Measurements from ENCODE around the gene TRERF1. TPM values are rescaled to one million over a fixed set of nuclear protein-coding genes. Genes with fewer than 3 reads are reported as not detected.

The TRERF1 gene
- polyA plus RNA-seq, 1 experiment, result 3.5 TPM

DNA sequence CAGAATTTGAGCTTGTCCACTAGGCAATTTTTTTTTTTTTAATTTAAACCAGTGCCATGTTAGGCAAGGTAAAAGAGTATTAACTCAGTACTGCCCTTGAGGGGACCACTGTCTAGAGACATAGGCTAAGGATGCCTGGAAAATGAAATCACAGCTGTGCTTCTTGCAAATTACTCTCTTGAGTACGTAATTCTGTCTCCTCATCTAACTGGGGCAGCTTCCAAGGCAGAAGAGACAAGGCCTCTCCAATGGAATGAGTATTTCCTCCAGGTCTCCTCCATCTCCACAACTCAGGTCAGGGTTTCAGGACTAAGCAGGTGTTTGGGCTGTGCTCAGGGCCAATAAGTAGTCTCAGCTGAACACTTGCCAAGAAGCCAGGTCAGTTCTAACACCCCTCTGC lies 200.2 kb downstream of the TRERF1 start:
- peak; percentile 20 for DNase-seq (ENCODE audit: low read depth)
- peaks cover 12% of the 10 kb centered on the region for H3K36me3 ChIP-seq (ENCODE audit: control insufficient read depth, insufficient read depth, low read length)
- POLR2A ChIA-PET, result no interaction called here
- TF ChIP-seq CTCF (IDR thresholded peaks at IDR 0.05; ENCODE audit: insufficient read depth, low read depth, low read length), result no peak
- CTCF ChIA-PET, result interaction anchor here (0.8 to 1.3 kb wide), 3 partner anchors 12 to 300 kb away, joined by 3 to 5 read pairs (median 3); no protein-coding TSS in a partner anchor
- no peaks in the 10 kb centered on the region for H3K27me3 ChIP-seq (ENCODE audit: control insufficient read depth, insufficient read depth, low read length)
- H3K4me3 ChIP-seq (ENCODE audit: low read depth, low read length), result no peak overlapping the region

DNA sequence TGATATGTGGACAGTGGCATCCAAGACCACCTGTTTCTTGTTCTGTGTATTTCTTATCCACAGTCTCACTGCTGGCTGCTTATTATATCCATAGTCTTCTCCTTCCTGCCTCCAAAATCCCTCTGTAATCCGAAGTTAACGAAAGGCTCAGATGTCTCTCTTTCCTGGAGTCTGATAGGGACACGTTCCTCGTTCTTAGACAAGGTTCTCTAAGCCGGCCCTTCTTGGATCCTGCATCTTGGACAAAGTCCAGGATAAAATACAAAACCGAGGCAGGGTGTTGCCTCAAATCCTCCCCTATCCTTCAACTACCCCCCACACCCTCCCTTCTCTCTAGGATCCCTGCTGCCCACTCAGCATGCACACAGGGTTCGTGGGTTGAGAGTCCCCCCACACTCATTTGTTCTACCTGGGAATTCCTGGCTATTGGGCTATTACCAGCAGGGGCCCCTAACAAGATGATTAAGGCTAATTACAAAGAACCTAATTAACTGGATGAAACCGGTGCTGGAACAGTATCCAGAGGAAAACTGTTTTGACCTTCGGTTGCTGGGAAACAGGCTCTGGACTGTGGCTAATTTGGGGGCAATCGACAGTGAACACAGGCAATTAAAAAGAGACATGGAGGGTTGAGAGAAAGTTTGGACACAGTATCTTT lies 201.3 kb downstream of the TRERF1 start:
- Histone ChIP-seq H3K4me3 (ENCODE audit: low read depth, low read length) (no peak overlapping the region), H3K36me3 (ENCODE audit: control insufficient read depth, insufficient read depth, low read length) (peaks cover 12% of the 10 kb centered on the region), H3K27me3 (ENCODE audit: control insufficient read depth, insufficient read depth, low read length) (no peaks in the 10 kb centered on the region)
- CTCF ChIA-PET, result interaction anchor here (1.3 kb wide), 1 partner anchor 13 kb away, joined by 5 read pairs; no protein-coding TSS in a partner anchor
- POLR2A ChIA-PET, result no interaction called here
- no peak for DNase-seq (ENCODE audit: low read depth)
- TF ChIP-seq CTCF (IDR thresholded peaks at IDR 0.05; ENCODE audit: insufficient read depth, low read depth, low read length), result no peak

GRCh38 chr6:42249279-42249678 lies 202.4 kb downstream of the TRERF1 start:
- H3K36me3 ChIP-seq (ENCODE audit: control insufficient read depth, insufficient read depth, low read length), result peaks cover 13% of the 10 kb centered on the region
- CTCF ChIA-PET, result interaction anchor here (0.8 to 1.5 kb wide), 2 partner anchors 12 to 156 kb away, joined by 3 to 4 read pairs; no protein-coding TSS in a partner anchor
- no peak for TF ChIP-seq CTCF (IDR thresholded peaks at IDR 0.05; ENCODE audit: insufficient read depth, low read depth, low read length)
- POLR2A ChIA-PET, result no interaction called here
- H3K27me3 ChIP-seq (ENCODE audit: control insufficient read depth, insufficient read depth, low read length), result no peaks in the 10 kb centered on the region
- no peak for DNase-seq (ENCODE audit: low read depth)
- H3K4me3 ChIP-seq (ENCODE audit: low read depth, low read length), result no peak overlapping the region

DNA sequence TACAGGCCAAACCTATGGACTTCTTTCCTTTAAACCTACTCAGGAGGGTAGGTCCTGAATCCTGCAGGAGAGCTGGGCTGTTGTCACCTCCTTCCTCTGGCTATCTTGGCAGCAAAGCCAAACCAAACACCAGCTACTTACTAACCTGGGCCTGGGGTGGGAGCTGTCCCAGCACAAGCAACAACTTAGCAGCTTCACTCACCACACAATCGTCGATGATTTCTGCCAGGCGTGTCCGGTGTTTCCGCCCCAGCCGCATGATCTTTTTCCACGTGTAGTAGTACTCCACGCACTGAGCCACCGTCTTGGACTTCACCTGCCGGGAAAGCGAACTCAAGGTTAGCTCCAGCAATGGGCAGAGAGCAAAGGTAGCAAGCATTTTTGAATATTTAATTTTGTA lies 208.7 kb downstream of the TRERF1 start:
- H3K27me3 ChIP-seq (ENCODE audit: control insufficient read depth, insufficient read depth, low read length), result no peaks in the 10 kb centered on the region
- CTCF ChIA-PET, result interaction anchor here (1.6 kb wide), 1 partner anchor 29 kb away, joined by 4 read pairs; no protein-coding TSS in a partner anchor
- TF ChIP-seq CTCF (IDR thresholded peaks at IDR 0.05; ENCODE audit: insufficient read depth, low read depth, low read length), result no peak
- no peak for DNase-seq (ENCODE audit: low read depth)
- no peak overlapping the region for H3K4me3 ChIP-seq (ENCODE audit: low read depth, low read length)
- POLR2A ChIA-PET, result no interaction called here
- H3K36me3 ChIP-seq (ENCODE audit: control insufficient read depth, insufficient read depth, low read length), result peaks cover 10% of the 10 kb centered on the region

GRCh38 chr6:42241915-42242314 lies 209.8 kb downstream of the TRERF1 start:
- H3K4me3 ChIP-seq (ENCODE audit: low read depth, low read length), result no peak overlapping the region
- no peaks in the 10 kb centered on the region for H3K27me3 ChIP-seq (ENCODE audit: control insufficient read depth, insufficient read depth, low read length)
- ChIA-PET POLR2A (no interaction called here), CTCF (interaction anchor here (0.9 kb wide), 1 partner anchor 13 kb away, joined by 5 read pairs; no protein-coding TSS in a partner anchor)
- TF ChIP-seq CTCF (IDR thresholded peaks at IDR 0.05; ENCODE audit: insufficient read depth, low read depth, low read length), result no peak
- no peak for DNase-seq (ENCODE audit: low read depth)
- peaks cover 9% of the 10 kb centered on the region for H3K36me3 ChIP-seq (ENCODE audit: control insufficient read depth, insufficient read depth, low read length)
